HG02798 (cell line): ENCODE data around the gene NFKBIZ.

ENCODE experiments used
- ATAC-seq: cut with Tn5 transposase; IDR thresholded peaks from one replicate; pipeline ENCODE4 v1.9.1; 2021; ENCODE audit warnings: mild to moderate bottlenecking; ENCODE audit not compliant: unreplicated experiment, poor library complexity

NFKBIZ gene, protein sequence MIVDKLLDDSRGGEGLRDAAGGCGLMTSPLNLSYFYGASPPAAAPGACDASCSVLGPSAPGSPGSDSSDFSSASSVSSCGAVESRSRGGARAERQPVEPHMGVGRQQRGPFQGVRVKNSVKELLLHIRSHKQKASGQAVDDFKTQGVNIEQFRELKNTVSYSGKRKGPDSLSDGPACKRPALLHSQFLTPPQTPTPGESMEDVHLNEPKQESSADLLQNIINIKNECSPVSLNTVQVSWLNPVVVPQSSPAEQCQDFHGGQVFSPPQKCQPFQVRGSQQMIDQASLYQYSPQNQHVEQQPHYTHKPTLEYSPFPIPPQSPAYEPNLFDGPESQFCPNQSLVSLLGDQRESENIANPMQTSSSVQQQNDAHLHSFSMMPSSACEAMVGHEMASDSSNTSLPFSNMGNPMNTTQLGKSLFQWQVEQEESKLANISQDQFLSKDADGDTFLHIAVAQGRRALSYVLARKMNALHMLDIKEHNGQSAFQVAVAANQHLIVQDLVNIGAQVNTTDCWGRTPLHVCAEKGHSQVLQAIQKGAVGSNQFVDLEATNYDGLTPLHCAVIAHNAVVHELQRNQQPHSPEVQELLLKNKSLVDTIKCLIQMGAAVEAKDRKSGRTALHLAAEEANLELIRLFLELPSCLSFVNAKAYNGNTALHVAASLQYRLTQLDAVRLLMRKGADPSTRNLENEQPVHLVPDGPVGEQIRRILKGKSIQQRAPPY

DNA sequence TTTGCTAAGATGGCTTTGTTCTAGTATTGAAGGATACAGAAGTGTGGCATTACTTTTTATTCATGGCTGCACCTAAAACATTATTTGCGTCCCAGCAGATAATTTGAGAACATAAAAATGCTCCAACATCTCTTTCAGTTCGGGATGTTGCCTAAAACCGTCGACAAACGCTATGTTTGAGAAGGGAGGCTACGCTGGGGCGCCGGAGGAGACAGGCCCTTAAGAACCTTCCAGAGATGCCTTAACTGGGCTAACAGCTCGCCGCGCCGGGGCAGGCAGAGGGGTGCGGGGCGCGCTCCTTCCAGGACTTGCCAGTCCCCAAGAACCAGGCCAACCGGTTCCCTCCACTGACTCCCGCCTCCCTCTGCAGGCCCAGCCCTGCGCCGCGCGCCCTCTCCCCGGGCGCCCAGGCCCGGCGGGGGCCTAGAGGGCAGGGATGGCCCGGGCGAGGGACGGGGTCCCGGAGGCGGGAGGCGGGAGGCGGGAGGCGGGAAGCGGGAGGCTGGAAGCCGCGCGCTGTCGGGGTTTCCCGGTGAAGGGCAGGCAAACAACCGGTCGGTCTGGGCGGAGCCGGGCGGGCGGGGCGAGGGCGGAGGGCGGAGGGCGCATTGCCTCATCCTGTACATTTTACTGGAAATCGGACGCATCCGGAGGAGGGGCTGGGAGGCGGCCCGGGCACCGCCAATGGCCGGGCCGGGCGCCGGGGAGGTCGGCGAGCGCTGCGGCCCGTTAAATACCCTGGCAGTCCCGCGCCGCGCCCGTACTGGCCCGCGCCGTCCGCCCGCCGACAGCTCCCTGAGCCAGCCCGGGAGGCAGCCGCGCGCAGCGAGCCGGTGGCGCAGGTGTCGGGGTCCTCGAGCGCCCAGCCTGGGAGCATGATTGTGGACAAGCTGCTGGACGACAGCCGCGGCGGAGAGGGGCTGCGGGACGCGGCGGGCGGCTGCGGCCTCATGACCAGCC is at the start of gene NFKBIZ:
Gene NFKBIZ (plus strand): TSS at position 761 of the 960 bp plus-strand sequence. CDS start 115 bp downstream, at position 876.
- peak; percentile 82 for ATAC-seq

DNA sequence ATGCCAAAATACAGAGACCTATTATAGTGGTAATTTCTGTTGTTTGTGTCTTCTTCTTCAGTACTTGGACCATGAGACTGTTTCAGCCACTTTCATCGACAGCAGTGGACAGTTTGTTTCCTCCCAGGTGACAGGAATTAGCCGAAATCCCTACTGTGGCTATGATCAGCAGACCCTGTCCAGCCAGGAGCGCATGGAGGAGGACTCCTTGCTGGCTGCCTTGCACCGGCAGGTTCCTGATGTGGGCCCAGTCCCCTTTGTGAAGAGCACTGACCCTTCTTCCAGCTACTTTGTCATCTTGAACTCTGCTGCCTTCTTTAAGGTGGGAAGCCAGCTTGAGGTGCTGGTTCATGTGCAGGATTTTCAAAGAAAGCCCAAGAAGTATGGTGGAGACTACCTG is 48.1 kb upstream of the NFKBIZ start:
- no peak for ATAC-seq

DNA sequence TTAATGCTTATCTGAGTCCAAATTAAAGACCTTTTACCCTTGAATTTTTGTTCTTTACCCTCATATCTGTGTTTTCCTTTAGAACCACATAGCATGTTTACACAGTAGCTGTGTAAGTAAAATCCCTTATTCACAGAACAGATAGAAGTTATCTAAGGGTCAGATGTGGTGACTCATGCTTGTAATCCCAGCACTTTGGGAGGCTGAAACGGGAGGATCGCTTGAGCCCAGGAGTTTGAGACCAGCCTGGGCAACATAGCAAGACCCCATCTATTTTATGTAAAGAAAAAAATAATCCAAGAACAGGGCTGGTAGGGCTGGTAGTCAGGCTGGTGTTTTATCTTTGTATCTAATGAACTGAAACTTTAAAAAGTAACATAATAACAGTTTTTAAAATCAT is 47.1 kb upstream of the NFKBIZ start:
- no peak for ATAC-seq

DNA sequence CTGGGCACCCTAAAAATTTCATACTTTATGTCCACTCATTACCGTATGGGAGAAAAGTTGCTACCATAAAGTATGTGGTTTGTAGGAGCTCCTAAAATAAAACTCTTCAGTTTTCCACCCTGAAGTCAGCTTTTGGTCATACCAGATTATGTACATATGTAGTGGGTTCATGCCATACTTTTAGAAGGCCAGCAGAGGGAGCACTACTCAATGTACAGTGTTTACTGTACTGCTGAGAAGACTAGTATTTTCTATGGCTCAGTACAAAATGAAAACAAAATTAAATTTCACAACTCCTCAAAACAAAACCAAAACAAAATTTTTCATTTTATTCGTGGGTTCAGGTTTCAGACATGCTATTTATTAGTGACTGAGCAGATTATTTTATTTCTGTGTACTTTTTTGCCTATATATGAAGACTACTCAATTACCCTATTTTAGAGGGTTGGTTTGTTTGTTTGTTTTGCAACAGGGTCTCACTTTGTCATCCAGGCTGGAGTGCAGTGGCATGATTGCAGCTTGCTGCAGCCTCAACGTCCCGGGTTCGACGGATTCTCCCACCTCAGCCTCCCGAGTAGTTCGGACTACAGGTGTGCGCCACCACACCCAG is 46.0 kb upstream of the NFKBIZ start:
- ATAC-seq, result peak; percentile 98

DNA sequence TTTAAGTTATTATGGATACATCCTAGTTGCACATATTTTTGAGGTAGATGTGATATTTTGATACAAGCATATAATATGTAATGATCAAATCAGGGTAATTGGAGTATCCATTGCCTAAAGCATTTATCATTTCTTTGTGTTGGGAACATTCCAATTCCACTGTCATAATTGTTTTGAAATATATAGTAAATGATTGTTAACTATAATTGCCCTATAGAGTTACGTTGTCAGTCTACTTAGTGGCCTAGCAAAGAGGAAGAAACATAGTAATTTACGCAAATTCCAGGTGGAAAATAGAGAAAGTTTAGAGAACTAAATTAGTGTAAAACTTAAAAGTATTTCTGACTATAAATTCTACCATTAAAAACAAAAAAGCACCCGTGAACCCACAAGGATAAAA is 45.4 kb upstream of the NFKBIZ start:
- no peak for ATAC-seq

DNA sequence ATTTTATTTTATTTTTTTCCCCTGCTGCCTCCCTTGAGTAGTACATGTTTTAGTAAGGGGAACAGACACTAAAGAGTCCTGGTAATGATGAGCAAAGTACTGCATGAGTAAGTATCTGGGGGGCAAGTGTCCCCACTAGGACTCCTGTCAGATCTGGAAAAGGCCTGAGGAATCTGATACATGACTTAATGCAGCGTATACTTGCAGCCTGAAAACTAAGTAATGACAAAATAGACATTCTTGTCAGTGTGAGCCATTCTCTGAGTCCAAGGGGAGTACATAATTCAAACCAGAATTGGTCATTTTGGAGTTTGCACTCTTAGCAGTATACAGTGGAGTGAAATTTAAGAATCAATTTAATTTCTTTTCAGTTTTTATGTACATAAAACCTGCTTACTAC is 42.8 kb upstream of the NFKBIZ start:
- ATAC-seq, result no peak

DNA sequence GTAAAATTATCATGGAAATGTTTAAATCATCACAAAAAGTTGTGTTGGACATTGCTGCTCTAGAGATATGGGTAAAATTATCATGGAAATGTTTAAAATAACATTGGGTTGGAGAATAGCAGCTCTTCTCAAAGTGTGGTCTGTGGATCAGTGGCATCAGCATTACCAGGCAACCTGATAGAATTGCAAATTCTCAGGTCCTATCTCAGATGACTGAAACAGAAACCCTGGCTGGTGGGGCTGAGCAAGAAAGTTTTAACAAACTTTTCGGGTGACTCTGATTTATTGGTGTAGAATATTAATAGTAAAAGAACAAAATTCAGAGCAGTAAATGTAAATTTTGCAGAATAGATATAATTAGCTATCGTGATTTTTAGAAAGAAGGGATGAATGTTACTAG is 41.4 kb upstream of the NFKBIZ start:
- ATAC-seq, result peak; percentile 71

DNA sequence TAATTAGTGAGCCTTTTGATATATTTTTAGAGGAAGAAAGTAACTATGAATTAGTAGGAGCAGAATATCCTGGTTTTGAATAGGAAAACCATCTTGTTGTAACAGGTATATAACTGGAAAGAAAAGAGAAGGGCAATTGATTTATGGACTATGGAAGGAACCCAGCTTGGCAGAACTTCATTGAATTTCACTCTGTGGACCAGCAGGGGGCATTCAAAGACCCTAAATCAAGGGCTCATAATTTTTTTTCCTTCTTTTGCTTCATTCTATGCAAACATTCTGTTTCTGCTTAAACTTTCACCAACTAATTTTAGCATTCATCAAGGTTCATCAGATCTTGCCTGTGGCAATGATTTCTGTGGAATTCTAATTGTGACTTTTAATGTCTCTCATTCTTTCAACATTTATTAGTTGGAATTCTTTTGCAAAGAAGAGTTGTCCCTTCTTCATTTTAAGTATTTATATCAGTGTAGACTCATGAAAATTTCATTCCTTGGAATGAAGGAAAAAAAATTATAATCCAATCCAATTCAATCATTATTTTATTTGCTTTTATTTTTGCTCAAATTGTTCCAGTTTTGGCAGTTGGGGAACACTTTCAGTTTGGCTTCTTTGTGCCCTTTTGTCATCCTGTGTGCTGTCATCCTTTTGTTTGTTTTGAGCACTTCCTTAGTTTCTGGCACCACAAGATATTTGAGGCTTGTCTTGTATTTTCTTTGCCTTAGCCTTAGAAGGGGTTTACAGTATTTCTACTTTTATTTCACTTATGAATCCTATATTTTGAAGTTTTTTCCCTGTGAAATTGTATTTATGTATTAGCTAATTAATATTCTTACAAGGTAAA is 39.9 kb upstream of the NFKBIZ start:
- no peak for ATAC-seq

DNA sequence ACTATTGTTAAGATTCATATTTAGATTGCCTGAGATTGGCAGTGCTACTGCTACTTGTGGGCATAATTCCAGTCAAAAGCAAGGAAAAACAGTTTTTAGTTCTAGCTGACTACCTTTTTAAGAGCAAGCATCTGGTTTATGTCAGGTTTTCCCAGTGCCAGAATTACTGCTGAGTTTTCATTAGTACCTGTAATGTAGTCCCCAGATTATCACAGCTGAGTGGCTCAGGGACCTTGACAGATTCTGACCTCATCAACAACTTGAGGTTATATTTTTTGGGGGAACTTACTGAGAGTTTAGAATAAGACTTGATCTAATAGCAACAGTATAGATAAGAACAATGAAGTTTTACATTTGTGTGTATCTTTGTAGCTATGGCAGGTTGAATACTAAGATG is 39.3 kb upstream of the NFKBIZ start:
- ATAC-seq, result no peak

DNA sequence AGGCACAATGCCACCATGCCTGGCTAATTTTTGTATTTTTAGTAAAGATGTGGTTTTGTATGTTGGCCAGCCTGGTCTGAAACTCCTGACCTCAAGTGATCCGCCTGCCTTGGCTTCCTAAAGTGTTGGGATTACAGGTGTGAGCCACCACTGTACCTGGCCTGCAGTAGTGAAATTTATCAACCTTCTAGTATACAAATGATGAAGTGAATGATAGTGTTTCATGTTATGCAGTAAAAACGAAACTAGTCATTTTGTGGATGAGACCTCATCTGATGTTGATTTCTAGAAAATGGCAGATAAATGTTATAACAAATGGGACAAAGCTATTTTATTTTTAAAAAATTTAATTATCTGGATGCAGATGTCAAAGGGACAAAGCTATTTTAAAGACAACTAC is 37.4 kb upstream of the NFKBIZ start:
- ATAC-seq, result no peak

DNA sequence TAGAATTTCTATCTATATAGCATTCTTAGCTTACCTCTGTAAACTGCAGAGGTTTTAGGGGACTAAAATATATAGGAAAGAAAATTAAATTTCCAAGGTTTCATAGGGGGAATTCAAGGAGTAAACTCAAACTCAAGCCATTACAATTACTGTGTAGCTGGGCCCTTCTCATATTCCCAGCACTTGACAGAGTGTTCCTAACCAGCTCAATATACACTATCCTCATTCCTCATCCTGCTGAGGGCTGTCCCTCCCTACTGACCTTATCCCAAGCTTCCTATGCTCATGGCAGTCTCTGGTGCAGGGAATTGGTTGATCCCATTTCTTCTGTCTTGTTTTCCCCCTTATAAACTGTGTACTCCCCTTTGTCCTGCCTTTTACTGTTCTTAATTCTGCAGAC is 36.4 kb upstream of the NFKBIZ start:
- ATAC-seq, result no peak

DNA sequence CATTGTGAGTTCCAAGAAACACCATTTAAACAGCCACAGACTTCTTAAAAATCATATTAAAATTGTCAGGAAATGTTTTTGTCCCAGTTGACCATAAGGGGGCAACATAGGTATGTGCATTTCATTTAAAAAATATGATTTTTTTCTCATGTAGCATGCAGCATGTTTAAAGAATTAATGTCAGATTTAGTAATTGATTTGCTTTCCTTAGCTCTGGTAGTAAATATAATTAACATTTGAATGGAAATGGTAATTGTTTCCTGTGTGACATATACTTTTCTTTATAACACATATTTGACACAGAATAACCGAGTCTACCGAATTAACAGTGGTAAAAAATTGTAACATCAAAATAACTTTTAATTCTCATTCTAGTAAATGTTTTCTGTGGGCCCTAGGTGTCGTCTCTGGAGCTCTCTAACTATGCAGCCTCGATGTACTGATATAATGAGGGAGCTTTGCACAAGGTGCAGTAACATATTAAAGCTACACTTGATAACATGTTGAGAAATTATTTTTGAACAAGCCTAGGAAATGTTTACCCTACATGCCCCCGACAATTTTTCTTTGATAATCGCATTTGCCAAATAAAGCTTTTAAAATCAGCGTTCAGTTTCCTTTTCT is 35.4 kb upstream of the NFKBIZ start:
- ATAC-seq, result no peak

DNA sequence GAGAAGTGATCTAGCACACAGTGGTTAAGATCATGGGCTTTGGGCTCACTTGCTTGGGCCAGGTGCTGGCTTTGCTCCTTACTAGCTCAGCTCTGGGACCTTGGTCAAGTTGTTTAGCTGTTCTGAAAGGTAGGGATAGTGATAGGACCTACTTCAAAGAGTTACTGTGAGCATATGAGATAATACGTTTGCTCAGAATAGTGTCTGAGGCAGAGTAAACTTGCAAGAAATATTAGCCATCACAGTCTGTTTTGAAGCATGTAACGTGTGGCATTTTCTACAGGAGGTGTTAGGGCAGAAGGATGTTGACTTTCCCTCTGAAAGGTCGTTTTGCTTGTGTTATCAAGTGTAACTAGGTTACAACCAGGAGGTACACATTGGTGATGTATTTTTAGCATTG is 34.5 kb upstream of the NFKBIZ start:
- ATAC-seq, result no peak

DNA sequence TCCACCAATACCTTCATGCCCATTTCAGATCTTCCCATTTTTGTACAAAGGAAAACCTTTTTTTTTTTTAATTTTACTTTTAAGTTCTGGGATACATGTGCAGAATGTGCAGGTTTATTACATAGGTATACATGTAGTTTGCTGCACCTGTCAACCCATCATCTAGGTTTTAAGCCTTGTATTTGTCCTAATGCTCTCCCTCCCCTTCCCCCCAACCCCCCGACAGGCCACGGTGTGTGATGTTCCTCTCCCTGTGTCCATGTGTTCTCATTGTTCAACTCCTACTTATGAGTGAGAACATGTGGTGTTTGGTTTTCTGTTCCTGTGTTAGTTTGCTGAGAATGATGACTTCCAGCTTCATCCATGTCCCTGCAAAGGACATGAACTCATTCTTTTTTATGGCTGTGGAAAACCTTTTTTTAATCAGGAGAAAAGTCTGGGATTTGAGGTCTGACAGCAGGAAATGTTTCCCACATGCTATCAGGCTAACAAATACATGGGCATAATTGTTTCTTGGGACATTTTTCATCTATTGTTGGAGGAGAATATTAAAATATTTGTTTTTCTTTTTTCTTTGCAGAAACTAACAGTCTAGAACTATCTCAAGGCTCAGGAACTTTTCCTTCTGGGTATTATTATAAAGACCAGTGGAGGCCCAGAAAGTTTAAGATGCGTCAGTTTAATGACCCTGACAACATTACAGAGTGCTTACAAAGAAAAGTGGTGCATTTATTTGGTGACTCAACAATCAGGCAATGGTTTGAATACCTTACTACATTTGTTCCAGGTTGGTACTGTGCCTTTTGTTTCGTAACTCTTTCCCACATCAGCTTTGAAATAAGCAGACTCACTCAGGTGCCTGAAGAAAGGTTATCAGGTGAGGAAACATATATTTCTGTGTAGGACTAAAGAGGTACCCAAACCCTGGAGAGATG is 32.8 kb upstream of the NFKBIZ start:
- ATAC-seq, result no peak

DNA sequence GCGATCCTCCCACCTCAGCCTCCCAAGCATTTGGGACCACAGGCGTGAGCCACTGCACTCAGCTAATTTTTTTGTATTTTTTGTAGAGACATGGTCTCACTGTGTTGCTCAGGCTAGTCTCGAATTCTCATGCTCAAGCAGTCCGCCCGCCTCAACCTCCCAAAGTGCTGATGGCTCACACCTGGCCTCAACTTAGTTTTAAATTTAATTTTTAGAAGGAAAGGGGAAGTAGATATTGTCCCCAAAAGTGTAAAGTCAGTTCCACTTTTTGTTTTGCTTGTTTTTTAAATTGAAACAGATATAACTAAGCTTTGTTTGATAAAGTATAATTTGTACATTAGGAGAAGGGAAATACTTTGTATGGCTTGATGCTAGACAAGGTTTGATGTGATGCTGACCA is 31.3 kb upstream of the NFKBIZ start:
- peak; percentile 37 for ATAC-seq

DNA sequence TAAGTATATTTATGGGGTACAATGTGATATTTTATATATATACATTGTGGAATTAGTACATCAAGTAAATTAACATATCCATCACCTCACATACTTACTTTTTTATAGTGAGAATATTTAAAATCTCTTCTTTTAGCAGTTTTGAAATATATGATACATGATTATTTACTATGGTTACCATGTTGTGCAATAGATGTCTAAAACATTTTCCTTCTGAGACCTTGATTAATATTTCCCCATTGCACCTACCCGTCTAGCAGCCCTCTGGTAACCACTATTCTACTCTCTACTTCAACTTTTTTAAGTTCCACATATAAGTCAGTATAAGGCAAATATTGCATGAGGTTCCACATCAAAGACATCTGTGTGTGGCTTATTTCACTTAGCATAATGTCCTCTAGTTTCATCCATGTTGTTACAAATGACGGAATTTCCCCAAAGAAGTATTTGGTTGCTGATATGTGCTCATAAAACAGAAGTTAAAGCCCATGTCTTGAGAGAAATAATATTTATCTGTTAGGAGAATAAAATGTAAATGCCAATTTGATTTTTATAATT is 29.6 kb upstream of the NFKBIZ start:
- peak; percentile 83 for ATAC-seq

DNA sequence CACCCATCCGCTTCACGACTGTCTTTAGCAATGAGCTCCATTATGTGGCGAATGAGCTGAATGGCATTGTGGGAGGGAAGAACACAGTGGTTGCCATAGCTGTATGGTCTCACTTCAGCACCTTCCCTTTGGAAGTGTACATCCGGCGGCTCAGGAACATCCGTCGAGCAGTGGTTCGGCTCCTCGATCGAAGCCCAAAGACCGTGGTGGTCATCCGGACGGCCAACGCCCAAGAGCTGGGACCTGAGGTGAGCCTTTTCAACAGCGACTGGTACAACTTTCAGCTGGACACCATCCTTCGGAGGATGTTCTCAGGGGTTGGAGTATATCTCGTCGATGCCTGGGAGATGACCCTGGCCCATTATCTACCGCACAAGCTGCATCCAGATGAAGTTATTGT is 27.8 kb upstream of the NFKBIZ start:
- no peak for ATAC-seq

DNA sequence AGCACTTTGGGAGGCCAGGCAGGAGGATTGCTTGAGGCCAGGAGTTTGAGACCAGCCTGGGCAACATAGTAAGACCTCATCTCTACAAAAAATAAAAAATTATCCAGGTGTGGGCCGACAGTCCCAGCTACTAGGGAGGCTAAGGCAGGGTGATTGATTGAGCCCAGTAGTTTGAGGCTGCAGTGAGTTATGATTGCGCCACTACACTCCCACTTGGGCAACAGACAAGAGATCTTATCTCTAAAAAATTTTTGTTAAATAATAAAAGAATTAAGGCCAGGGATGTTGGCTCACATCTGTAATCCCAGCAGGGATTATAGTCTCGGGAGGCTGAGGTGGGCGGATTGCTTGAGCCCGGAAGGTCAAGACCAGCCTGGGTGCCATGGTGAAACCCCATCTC is 25.8 kb upstream of the NFKBIZ start:
- no peak for ATAC-seq
